Thyroid gland (tissue), 4 donors: Measurements from ENCODE around the gene POLE3.
A peak's percentile ranks its signal among the peaks of the same experiment; 100 is the strongest.

ENCODE experiments used
- POLR2A ChIP-seq, 2 donors: fragments of 450-650 bp; IDR thresholded peaks; one replicate each; pipeline ENCODE4 v1.6.1; 2017; ENCODE audit warnings: antibody characterized with exemption in 2 of 2, mild to moderate bottlenecking in 2 of 2, moderate library complexity in 1 of 2
- TF ChIP-seq, protein P1 (sequence below), 6 experiments: fragments of 200-600 bp in 3 of 6; fragments of 450-650 bp in 3 of 6; sonication (generic) in 3 of 6; IDR thresholded peaks; one replicate each; pipeline ENCODE4 v1.5.1; 2016 to 2019; ENCODE audit warnings: antibody characterized with exemption in 6 of 6, mild to moderate bottlenecking in 2 of 6, inconsistent platforms in 1 of 6, moderate library complexity in 1 of 6

DNA sequence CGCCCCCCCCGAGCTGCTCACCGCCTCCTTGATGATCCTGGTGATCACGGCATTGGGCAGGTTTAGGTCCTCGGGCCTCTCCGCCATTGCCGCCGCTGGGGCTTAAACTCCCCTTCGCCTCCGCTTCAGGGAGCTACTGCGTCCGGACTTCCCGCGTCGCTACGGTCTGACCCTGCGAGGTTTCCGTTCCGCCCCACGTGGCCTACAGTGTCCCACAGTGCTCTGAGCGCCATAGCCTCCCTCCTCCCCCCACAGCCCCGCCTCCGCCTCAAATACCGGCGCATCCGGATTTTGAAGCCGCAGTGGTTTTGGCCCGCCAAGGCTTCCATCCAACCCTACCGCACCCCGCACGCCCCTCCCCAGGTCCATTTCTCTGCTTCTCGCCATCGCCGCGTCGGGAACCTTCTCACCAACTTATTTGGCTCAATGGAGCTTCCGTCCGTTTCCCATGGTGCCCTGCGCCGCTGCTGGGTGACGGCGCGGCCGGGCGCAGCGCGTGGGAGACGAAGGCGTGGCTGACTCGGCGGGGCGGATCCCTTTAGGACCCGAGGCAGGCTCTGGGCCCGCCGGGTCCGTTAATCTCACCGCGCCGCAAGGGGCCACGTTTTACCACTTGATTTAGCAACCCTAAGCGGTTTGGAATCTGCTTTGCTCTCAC lies at the start of gene POLE3, which contains the start of gene C9orf43:
- peak in 1 of 2 donors; percentile 88 for TF ChIP-seq POLR2A (IDR thresholded peaks at IDR 0.05)
- TF ChIP-seq, protein P1, sequence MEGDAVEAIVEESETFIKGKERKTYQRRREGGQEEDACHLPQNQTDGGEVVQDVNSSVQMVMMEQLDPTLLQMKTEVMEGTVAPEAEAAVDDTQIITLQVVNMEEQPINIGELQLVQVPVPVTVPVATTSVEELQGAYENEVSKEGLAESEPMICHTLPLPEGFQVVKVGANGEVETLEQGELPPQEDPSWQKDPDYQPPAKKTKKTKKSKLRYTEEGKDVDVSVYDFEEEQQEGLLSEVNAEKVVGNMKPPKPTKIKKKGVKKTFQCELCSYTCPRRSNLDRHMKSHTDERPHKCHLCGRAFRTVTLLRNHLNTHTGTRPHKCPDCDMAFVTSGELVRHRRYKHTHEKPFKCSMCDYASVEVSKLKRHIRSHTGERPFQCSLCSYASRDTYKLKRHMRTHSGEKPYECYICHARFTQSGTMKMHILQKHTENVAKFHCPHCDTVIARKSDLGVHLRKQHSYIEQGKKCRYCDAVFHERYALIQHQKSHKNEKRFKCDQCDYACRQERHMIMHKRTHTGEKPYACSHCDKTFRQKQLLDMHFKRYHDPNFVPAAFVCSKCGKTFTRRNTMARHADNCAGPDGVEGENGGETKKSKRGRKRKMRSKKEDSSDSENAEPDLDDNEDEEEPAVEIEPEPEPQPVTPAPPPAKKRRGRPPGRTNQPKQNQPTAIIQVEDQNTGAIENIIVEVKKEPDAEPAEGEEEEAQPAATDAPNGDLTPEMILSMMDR (IDR thresholded peaks at IDR 0.05): peak in 1 of 6 experiments; percentile 27
